Medulla oblongata (tissue), 1 donor: ENCODE data around the gene PJVK.
"Not testable (repeated sequence)": the region's sequence is repeated elsewhere in the genome, so short reads cannot be mapped to it uniquely, and the experiment has no call there.

Experiments used
- DNase-seq: peaks from one replicate; pipeline ENCODE4 v3.0.0-alpha.2; 2015; ENCODE audit errors: extremely low spot score

Gene PJVK

DNA sequence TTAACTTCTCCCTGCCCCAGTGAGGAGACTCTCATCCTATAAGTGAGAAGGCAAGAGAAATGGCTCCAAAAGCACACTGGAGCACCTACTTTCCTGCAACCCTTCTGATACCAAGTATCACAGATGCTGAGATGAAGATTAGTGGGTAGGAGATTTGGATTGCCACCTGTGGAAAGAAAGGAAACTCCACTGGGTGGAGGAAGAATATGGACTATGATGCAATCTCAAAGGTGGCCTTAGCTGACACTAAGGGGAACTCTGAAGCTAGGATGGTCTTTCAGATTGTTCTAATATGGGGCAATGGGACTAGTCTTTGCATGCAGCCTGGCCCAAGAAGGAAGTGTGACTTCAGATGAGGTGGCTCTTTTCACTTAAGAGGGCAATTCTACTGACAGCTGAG lies 21.8 kb upstream of the PJVK start:
- DNase-seq, result no peak

DNA sequence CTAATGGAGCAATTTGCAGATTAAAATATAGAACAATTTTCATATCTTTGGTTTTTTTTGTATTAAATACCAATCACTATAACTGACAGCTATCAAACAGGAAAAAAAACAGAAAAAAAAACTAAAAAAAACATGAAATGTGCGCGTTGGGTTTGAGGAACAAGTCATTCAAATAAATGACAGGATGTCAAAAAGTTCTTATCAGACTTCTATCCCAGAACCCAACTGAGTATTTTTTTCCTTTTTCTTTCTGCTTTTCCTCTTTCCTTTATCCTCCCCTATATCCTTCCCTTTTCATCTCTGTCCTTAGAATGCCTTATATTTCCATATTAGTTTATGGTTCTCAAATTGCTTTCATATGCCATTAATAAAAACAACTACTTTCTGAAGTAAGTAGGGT lies 14.5 kb upstream of the PJVK start:
- DNase-seq, result no peak

DNA sequence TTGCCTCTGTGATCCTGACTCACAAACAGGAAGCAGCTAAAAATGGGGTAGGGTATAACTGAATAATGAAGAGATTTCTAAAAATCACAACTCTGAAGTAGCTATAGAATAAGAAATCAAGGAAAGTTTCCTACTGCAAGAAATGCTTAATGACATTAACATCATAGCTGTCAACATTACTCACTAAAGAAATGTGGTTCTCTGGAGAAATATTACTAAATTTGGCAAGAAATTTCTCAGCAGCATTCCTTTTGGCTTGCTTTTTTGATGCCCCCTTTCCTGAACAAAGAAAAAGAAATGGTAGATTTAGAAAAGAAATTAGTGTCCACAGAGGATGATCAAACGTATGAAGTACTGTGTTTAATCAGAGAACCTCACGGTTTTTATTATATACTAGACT lies 9.8 kb upstream of the PJVK start:
- DNase-seq, result no peak

DNA sequence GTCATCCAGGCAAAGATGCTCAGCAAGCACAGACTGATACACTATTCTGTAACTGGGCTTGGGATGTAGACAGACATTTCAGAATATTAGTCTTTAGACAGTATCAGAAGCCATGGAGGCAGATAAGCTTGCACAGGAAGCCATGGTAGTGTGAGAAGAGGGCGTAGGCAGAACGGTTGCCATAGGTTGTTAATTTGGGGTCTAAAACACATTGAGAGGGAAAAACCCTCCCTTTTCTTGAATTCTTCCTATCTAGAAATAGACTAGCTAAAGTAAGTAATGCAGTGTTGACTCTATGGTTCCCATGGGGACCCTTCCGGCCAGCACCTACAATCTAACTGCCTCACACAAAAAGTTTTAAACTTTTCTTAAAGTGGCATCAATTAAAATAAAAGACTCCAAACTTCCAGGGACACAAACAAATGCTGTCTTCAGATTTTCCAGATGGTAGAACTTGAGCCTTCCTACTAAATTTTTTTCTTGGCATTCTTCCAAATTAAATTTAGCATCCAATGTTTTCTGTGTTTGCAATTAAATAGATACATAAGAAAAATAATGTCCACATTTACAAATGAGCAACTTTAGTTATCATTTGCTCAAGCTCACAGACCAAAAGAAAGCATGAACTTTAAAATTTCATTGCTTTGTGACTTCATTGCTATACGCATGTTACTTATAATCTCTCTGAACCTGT lies 2.1 kb upstream of the PJVK start:
- DNase-seq, result no peak

DNA sequence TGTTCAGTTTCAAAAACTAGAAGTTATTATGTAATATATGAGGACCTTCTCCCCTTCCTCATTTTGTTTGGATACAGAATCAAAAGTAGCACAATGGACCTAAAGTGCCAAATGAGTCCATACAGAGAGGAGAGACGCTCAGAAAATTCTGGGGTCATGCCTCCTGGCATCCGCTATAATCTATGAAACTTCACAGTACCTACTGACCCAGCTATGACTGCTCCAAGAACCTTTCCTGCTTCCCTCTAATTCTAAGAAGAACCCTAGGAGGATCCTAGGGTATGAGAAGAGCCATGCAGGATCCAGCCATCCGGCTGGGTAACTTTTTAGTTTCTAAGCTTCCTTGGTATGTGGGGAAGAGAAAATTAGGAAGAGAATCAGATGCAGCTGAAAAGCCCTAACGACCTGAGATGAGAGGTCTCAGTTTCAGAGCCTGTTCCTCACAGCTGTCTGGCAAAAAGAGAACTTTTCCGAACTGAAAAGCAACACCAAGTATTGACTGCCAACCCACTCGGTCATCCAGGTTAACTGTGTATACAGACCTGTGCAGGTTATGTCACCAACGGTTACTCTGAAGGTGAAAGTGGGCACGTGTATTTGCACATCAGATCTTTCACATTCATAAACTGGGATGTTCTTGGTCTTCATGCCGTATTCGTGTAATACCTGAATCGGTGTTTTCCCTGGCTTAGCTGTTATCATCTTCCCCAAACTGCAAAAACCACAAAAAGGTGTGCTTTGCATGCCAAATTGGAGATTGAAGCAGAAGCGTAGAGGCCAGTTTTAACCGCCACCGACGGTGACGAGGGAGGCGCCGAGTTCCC lies 1.3 kb upstream of the PJVK start:
- peak; percentile 50 for DNase-seq

DNA sequence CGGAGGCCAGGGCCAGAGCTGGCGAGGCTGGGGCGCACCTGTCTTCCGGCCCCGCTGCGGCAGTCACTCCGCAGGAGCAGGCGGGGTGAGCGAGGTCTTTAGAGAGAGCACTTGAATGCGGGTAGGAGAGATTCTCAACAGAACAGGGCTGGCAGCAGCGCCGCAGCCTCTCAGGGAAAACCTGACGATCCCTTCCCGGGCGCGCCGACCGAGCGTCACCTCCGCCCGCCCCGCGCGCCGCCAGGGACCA lies 729 bp upstream of the PJVK start:
- DNase-seq, result no peak

DNA sequence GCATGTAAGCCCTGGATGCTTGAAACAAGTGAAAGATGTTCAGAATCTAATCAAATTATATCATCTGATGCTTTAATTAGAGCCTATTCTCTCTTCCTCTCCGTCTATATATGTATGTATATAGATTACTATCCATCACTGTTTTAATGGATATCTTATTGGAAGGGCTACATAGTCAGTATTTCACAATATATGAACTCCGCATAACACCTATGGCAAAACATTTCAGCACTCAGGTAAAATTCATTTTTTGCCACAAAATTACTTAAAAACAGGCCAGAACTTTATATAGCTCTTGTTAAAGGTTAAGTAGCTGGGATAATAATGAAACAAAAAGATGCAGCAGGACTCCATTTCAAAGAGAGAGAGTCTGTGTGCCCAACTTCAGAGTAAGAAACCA lies 1.2 kb downstream of the PJVK start:
- DNase-seq, result no peak

DNA sequence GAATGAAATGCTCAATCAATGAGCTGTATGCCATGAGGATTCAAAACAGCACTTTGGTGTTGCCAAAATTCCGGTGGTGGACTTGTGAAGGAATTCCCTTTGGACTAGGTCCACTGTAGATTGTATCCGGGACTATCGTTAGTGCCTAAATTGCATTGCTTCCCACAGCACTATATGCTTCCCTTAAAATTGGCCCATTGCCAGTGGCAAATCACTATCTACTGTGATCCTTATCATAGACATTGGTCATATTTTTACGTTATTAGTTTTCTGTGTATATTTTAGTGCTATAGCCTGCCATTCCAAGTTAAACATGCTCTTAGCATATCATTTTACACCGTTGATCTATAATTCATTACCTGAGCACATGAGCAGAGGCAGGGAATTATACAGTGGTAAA lies 1.7 kb downstream of the PJVK start:
- no peak for DNase-seq

DNA sequence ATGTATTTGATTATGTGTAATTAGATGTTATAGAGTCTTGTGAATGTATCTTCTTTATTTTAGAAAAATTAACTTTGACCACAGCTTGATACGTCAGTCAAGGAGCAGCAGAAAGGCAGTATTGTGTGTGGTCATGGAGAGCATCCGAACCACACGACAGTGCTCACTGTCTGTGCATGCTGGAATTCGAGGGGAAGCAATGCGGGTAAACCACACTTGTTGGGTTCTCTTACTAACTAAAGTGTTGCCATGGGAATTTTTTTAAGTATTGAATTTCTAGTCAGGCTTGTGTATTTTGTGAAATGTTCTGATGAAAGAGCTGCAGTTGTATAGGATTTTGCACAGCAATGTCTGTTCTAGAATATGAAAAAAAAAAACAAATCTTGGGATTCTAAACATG lies 4.8 kb downstream of the PJVK start:
- DNase-seq, result peak; percentile 23

DNA sequence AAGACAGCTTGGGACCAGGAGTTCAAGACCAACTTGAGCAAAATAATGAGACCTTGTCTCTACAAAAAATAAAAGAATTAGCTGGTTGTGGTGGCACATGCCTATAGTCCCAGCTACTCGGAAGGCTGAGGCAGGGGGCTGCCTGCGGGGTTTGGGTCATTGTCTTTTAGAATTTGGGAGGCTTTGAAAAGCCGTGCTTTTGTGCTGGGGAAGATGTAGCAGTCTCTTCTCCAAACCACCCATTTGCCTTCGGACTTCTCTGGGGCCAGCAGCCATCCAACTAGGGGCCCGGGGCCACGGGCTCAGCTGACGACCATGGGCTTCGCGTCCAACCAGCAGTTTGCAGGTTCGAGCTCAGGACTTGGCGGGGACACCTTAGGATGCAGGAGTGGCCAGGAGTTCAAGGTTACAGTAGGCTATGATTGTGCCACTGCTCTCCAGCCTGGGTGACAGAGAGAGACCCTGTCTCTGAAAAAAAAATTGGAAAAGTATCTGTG lies 6.3 kb downstream of the PJVK start:
- no peak for DNase-seq

DNA sequence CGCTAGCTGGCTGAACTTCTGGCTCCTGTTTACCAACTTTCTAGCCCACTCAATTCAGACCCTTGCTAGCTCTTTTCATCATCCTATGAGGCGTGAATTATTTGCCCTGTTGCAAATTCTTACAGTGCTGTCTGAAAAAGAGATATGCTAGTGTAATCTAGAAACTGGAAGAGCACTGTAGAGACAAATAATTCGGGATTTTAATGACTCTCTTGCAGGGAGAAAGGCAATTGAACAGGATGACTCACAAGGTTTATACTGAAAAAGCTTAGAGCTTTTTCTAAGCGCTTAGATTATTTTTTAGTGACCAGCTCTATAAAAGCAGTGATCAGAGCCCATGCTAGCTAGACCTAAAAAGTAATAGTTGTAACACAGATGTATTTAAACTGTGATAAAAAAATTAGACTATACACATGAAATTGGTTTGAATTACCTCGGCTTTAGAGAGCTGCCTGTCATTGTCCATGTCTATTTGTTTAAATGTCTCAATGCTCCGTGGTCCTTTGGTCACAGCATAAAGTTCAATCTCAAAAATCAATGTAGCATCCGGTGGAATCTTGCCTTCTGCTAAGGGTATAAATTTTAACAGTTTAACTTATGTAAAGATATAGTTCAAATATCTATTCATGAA lies 18.2 kb downstream of the PJVK start:
- DNase-seq, result no peak

DNA sequence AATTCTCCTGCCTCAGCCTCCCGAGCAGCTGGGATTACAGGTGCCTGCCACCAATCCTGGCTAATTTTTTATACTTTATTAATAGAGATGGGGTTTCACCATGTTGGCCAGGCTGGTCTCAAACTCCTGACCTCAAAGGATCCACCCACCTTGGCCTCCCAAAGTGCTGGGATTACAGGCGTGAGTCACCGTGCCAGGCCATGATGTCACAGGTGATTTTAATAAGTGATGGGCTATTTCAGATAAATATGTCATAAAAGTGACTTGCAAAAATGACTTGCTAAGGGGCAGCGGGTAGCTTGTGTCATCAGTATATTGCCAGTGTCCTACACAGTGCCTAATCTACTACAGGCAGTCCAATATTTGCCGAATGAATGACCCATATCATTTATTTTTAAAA lies 20.1 kb downstream of the PJVK start:
- not testable (repeated sequence) for DNase-seq

DNA sequence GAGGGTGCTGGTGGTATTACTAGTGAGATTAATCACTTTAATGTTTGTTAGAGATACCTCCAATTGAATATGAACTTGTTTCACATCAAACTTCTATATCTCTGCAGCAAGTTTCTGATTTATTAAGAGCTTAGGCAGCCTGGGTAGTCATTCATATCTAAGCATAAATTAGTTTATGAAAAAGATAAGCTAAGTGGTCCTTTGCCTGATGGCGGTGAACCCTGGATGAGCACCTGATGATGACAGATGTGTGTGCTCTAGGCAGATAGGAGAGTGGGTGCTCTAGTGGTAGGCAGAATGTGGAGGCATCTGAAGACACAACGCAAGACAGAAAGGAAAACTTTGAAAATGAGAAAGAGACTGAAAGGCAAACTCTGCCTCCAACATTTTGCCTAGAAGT lies 22.2 kb downstream of the PJVK start:
- DNase-seq, result no peak

DNA sequence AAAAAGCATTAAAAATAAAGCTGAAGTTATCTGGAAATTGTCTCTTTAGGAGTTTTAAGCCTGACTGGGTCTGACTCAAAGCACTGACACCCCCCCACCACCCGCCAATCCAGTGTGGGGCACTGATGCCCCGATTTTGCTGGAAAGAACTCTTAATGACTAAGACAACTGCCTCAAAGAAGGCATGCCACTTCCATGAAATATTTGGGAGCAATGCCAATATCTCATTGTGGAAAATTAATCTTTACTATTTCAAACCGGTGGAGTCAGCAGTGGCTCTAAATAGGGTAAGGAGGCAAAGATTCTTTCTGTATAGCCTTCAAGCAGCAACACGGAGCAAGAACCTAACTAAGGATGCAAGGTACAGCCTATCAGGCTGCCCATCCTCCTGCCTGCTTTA lies 22.8 kb downstream of the PJVK start:
- DNase-seq, result no peak

DNA sequence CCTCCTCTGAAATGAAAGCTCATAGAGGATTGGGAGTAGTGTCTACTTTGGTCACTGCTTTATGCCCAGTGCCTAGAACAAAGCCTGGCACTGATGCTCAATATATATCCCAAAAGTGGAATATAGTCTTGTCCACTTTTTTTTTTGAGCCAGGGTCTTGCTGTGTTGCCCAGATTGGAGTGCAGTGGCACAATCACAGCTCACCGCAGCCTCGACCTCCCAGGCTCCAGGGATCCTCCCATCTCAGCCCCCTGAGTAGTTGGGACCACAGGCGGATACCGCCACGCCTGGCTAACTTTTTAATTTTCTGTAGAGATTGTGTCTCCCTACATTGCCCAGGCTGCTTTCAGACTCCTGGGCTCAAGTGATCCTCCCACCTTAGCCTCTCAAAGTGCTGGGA lies 23.4 kb downstream of the PJVK start:
- no peak for DNase-seq

DNA sequence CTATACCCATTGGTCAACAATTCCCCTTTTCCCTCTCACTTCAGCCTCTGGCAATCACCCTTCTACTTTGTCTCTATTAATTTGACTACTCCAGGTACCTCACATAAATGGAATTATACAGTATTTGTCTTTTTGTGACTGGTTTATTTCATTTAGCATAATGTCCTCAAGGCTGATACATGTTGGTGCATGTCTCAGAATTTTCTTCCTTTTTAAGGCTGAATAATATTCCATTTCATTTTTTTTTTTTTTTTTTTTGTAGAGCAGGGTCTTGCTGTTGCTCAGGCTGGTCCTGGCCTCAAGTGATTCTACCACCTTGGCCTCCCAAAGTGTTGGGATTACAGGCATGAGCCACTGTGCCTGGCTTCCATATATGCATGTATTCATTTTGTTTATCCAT lies 25.3 kb downstream of the PJVK start:
- no peak for DNase-seq

DNA sequence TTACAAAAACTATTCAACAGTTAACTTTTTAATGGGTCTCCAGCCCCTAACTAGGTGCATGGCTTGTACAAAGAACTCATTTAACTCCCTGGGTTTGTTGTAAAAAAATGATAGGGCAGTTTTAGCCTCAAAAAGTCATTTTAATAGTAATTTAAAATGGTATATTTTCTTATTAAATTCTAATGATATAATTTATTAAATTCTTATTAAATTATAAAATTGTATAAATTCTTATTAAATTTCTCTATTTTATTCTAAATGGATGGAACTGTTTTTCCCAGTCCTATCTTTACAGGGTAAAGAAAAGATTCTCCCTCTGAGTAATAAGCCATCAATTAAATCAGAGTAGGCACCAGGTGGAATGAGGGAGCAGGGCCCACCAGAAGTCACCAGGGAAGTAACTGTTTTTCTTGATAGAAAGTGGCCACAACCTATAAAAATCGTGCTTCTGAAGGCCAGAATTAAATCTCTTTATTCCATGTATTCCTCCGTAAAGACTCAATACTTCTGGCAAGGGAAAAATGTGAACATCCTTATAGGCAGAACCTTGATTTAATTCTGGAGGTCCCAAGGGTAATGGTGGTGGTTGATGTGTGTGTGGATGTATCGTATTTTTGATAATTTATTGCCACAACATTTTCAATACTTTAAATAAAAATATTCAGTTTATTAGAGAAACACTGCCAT lies 26.4 kb downstream of the PJVK start:
- DNase-seq, result peak; percentile 29

DNA sequence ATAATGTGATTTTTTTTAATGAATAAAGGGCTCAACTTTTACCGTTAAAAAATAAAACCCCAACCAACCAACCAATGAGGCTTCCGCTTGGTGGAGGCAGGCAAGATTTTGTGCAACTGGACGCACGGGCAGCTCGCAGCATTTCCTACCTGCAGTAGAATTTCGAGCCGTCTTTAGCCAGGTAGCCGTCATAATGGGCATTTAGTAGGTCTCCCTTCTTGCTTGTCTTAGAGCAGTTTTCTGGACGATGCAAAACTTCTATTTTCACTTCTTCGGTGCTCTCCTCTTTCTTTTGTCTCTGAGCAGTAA lies 26.9 kb downstream of the PJVK start:
- DNase-seq, result no peak

DNA sequence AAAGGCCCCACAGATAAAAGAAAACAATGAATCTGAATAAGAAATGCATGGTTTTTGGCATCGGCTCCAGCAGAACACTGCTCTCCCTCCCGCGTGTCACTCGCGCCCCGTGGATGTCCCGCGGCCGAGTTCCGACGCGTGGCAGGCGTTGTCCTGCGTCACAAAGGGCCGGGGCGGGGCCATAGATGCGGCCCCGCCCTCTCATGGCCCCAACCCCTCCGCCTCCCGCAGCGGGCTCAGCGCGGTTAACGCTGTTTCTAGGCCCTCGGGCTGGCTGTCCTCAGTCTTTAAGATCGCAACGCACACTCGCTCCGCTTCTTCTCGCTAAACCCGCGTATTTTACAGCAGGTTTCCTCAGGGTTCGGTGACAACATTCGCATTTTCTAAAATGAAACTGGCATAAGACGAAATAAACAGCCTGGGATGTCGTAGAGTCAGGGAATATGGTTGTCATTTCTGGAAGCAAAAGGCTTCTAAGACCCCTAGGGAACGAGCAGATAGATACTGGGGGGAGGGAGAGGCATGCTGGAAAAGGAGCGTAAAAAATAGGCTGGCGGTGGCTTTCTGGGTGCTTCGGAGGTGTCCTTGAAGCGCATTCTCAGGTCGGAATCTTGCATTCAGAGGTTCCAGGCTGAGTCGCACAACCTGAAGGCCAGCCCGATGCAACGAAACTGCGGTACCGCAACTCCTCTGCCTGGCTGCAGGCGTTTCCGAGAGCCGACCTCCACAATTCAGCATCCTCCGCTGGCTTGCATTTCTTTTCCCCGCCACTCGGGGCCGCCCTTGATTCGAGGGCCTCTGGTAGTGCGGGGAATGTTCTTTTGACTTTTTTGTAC lies 27.5 kb downstream of the PJVK start, which contains the start of gene FKBP7:
TSS of gene FKBP7 (minus strand) at position 162 of the 836 bp plus-strand sequence. CDS start at position 61, 101 bp downstream.
- DNase-seq, result peak; percentile 95

DNA sequence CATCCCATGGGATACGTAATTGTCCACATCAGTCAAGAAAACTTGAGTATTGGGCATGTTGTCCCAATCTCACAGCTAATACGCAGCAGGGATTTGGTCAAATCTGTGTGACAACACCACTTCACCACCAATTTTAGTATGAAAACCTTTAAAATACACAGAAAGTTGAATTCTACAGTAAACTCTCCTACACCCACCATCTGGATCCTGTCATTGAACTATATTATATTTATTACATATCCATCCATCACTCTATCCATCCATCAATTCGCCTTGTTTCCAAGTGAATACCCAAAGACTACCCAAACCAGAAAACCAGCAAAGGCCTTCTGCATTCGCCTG lies 28.1 kb downstream of the PJVK start:
- no peak for DNase-seq

DNA sequence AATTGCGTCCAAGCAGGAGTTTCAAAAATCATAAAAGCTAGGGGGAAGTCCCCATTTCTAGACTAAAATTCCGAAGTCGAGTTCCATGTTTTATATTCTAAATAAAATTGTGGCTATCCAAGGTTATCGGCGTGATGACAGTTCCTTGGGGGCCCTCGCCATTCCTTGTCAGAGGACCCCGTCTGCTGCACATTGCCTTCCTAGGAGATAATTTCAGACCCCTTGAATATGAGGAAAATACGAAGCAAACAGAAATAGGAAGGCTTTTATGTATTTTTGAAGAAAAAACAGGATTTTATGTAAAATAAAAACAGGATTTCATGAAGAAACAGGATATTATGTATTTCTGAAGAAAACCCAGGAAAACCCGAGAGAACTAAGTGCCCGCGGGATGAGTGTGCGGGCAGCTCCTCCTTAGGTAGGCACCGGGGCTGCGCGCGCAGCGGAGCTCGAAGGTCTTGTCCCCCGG lies 28.6 kb downstream of the PJVK start:
- DNase-seq, result no peak
